Stimulated activated CD4-positive, alpha-beta T cell treated with anti-CD3 and anti-CD28 coated beads, Interleukin-12 subunit alpha, Interleukin-12 subunit beta, amount 100 ng/mL, for 24 hours (primary cell): ENCODE results near the gene GPR119.
"Not testable (repeated sequence)": the region's sequence is repeated elsewhere in the genome, so short reads cannot be mapped to it uniquely, and the experiment has no call there.

Experiments
- DNase-seq, 2 experiments: peaks; one replicate each; pipeline ENCODE4 v3.0.0-alpha.2; 2020; ENCODE audit warnings: low read depth in 2 of 2

Gene GPR119

DNA sequence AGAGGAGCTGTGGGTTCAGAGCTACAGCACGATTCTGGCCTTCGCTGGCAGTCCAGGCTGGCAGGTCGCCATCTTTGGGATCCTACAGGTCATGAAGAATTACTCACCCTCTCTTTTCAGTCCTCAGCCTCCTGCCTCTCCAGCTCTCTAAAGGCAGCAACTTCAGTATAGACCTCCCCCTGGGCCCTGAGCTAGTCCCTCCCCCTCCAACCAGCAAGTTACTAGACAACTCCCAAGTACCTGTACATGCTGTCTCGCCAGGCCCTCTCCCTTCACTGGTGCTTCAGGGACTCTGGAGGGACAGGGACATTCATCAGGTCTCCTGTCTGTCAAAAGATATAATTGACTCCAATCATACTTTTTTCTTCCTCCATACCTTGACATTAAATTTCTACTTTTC, at the start of gene GPR119:
GPR119 (minus strand) TSS at position 155 of the 400 bp plus-strand sequence. CDS start 227 bp downstream, outside the sequence.
- no peak for DNase-seq

DNA sequence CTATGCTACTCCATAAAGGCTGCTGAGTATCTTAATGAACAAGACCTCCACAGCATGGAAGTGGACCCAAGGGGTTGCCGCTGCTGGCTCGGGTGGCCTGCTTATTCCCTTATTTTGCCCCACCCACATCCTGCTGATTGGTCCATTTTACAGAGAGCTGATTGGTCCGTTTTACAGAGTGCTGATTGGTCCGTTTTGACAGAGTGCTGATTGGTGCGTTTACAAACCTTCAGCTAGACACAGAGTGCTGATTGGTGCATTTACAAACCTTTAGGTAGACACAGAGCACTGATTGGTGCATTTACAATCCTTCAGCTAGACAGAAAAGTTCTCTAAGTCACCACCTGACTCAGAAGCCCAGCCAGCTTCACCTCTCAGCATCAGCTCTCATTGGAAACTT, 43.8 kb upstream of the GPR119 start:
- not testable (repeated sequence) for DNase-seq

DNA sequence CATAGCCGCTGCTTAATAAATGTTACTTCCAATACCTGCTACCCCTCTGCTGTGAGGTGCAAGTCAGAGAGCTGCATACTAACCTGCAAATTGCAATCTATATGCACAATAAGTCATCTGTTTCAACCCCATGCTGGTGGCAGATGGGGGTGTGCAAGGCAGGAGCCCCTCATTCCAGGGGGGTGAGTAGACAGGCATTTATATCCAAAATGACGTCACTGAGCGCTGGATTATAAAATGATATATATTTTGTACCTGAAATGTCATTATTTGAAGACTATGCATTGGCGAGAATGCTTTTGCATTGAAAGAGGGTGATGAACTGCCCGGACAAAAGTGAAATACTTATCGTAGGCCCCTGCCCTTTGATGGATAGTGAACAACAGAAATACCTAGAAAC, 41.1 kb upstream of the GPR119 start:
- no peak for DNase-seq

DNA sequence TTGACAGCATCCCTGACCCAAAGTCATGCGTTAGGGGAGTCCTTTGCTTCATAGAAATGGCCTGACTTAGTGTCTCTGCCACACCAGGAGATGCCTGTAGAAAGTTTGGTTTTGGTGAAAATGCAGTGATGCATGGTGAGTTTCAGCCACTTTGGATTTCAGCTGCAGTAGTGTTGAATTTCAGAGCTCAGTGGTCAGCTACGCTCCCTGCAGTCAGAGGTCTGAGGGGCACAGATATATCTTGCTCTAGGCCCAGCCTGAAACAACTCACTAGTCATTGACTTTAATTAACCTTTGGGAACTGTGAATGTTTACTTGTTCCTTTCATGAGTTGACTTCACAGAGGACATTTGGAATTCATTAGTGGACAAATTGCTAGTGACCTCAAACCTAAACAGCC, 33.8 kb upstream of the GPR119 start:
- no peak for DNase-seq

DNA sequence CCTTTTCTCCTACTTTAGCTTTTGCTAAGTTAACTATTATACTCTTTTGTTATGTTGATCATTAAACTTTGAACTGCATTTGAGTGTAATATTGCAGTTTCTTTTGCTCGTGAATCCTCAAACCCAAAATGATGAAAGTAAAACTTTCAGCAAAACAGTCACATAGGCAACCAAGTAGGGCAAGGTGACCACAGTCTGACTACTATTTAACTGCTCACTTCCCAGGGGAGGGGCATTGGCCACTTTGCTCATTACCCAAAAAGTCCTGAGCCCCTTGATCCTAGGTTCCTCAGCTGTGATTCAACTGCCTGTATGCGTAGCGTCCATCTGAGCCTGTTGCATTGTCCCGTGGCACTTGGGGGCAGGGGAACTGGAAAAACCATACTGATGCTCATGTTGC, 33.3 kb upstream of the GPR119 start:
- no peak for DNase-seq

DNA sequence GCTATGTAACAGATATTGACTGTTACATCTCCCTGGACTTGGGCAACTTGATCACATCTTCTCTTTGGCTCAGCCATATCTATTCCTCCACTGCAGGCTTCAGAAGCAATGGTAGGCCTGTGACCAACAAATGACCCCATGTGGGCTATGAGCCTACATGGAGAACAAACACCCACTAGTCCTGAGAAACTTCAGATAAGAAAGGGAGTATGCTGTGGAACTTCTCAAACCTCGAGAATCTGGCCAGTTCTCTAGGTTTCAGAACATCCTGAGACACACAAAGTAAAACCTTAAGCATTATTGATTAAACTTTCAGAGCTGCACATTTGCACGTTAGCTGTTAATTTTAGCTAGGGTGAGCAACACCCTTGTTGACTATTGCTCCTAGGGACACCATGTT, 32.6 kb upstream of the GPR119 start:
- no peak for DNase-seq

DNA sequence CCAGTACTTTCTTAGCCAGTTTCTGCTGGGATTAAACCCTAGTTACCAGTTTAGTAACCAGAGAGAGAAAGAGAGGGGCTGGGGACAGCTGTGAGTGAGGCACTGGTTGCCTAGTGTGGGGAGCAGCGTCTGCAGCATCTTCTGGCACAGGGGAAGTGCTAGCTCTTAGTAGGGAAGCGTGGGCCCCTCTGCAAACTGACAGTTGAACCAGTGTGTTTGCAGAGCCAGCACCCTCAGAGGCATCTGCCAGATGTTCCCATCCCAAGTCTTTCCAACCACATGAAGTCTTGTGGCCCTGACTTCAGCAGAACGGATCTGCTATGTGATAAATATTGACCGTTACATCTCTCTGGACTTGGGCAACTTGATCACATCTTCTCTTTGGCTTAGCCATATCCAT, 31.3 kb upstream of the GPR119 start:
- DNase-seq, result no peak

DNA sequence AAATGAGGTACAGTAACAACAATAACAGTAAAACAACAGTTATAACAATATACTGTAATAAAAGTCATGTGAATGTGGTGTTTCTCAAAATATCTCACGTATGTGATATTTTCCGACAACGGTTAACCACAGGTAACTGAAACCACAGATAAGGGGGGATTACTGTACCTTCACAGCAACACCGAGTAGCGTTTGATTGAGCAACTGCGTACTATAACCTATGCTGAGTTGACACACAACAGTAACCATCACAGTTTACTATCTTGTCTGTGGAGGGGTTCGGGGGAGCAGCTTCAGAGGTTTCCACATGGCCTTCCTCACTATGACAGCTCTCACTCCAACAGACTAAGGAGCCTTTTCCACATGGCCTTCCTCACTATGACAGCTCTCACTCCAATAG, 29.7 kb upstream of the GPR119 start:
- DNase-seq, result no peak

DNA sequence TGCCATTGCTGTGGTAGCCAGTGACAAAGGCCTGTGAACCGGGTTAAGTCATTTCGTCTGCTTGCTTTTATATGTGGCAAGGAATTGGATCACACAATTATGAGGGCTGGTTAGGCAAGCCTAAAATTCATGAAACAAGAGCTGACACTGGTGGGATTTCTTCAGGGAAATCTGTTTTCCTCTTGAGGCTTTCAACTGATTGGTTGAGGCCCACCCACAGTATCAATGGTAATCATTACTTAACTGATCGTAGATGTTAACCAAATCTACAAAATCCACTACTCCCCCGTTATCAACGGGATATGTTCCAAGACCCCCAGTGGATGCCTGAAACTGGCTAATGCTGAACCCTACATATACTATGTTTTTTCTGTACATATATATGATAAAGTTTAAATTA, 29.3 kb upstream of the GPR119 start:
- no peak for DNase-seq

DNA sequence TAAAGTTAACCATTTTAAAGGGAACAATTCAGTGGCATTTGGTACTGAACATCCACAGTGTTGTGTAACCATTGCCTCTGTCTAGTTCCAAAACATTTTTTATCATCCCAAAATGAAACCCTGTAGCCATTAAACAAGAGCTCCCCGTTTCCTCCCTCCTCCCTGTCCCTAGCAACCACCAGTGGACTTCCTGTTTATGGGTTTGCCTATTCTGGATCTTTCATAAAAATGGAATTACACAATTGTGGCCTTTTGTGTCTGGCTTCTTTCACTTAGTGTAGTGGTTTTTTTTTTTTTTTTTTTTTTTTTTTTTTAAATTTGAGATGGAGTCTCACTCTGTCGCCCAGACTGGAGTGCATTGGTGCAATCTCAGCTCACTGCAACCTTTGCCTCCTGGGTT, 27.9 kb upstream of the GPR119 start:
- DNase-seq, result no peak

DNA sequence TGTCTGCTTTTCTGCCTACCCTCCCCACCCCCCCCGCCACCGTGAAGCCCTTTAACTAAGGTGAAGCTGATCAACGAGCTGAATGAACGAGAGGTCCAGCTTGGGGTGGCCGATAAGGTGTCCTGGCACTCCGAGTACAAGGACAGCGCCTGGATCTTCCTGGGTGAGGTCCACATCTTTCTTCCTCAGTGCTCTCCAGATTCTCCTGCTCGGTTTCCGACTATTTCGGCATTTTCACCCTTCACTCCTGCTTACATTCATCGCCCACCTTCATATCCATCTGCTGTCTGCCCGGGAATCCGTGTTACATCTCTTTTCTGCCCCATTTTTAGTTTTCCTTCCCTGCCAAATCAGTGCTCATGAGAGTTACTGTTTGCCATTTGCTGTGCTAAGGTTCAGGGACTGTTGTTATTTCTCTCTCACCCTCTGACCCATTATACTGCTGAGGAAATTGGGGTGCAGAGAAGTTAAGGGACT, 16.8 kb upstream of the GPR119 start:
- no peak for DNase-seq

DNA sequence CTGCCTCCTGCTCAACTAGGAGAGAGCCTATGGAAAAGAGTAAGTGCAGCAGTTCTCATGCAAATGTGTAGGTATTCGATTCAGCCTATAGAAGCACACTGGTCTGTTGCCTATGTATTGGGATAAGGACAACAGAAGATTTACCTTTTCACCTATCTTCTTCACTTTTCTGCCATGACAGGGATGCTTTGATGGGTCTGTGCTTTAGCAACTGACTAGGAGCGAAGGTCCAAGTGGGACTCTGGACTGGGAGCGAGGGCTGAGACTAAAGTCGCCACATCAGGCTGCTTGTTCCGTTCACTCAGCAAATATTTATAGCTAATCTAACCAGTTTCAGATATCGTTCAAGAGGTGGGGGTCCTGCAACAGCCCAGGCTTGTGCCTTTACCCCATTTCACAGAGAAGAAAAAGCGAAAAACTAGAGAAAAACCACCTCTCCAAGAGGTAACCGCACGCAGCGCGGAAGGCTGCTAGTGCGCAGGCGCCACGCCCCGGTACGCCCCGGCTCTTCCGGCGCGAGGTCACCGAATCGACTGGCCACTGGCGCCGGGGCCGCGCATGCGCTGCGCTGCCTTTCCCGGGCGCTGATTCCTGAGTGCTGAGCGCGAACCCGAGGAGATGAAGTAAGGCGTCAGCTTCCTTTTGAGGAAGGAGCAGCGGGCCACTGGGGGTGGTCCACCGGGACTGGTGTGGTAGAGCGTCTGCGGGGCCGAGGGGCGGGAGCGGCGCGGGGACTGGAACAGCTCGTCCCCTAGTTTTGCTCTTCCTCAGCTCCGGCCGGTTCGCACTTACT, 16.1 kb upstream of the GPR119 start, which contains the start of gene RBMX2:
RBMX2 (plus strand) TSS at position 573 of the 793 bp plus-strand sequence; CDS start at position 619, 46 bp downstream.
- peak; percentile 33 to 55 for DNase-seq

DNA sequence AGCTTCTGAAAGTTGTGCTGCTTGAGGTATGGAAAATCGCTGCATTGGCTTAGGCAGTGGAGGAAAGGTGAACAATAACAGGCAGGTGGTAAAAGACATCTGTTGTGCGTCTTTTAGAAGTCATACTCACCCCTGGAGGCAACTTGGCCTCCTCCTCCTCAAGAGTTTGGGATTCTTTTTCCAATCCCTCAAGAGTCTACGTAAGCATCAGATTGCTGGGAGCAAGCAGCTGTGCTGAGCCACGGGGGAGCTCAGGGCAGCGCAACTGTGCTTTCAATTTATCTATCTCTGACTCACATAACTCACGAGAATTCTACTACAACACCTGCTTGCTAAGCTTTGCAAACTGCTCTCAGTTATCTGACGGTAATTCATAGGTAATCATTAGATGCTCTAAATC, 9.9 kb upstream of the GPR119 start:
- no peak for DNase-seq

DNA sequence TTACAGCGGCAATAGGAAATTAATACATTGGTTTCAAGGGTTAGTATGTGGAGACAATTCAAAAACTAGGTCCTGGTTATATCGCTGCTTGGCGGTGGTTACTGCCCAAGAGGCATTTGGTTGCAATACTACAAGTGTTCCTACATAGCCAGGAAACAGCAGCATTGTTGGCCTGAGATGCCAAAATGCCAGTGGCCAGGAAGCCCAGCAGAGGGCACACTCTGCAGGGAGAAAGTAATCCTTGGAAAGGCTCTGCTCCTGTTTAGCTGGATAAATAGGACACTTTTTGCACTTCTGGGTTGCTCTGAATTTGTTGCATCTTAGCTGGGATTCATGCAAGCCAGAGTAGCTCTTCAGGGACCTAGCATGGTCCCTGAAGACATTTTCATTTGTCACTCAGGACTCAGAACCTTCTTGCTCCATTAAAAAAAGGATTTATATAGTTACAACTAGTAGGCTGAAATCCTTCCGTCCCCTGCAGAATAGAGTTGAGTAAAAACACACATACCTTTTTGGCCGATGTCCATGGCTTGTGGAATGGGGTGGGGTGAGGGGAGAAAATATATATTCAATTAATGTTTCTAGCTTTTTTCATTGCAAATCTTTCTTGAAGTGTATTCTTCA, 8.1 kb upstream of the GPR119 start:
- no peak for DNase-seq

DNA sequence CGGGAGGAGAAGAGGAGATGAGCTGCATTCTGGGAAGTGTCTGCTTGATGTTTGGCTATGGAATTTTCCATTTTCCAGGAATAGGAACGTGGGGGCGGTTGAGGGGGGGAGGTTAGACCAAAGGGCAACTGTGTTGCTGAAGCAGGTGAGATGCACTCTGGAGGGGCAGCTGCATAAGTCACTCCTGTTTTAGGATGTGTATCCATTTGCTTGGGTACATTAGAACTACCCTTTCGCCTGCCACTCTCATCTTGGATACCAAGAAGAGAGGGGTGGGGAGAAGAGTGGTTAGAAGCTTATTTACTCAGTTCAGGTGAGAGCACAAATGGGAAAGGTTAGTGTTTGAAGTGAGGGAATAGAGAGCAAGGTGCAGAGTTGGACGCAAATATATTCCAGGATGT, 934 bp upstream of the GPR119 start:
- no peak for DNase-seq

DNA sequence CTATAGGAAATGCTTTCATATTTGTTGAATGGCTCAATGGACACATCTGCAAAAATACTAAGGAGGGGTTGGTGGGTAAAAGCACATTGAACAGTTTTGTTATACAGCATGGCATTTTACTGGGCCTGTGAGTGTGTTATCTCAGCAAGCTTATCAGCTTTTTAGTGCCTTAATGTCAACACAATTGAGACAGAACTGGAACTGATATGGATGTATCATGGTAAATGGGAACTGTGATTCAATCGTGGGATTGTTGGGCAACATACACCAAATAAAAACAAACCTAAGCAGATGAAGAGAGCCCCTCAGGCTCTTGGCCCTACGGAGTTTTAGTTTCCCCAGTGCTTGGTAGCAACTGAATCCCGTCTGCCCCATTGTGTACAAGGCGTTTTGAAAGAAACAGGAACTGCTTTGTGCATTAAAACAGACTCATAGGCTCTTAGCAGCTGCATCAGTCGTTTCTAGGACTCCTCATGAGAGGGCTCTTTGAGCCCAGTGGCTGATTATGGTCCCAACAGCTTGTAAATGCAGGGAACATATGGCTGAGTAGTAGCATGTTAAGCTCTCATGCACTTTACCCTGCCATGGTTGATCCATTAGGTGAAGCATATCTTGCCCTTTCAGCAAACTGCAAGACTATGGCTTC, 7.3 kb downstream of the GPR119 start:
- no peak for DNase-seq

DNA sequence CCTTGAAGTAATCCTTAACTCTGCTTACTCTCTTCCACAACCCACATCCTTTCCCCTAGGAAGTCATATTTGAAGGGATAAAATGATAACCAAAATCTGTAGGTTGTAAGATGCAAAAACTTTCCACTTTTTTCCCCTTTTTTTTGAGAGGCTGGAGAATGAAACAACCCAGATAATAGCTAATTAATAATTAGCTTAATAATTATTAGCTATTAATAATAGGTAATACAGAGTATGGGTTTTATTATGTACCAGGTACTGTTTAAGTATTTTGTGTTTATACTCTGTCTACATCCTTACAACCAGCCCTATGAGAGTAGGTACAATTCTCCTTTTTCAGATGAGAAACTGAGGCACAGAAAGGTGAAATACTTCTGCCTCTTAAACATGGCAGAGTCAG, 9.4 kb downstream of the GPR119 start:
- DNase-seq, result no peak

DNA sequence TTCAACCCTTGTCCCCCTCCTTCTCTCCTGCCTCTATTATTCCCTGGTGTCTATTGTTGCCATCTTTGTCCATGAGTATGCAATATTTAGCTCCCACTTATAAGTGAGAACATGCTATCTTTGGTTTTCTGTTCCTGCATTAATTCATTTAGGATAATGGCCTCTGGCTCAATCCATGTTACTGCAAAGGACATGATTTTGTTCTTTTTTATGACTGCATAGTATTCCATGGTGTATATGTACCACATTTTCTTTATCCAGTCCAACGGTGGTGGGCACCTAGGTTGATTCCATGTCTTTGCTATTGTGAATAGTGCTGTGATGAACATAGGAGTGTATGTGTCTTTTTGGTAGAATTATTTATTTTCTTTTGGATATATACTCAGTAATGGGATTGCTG, 33.4 kb downstream of the GPR119 start:
- DNase-seq, result not testable (repeated sequence)

DNA sequence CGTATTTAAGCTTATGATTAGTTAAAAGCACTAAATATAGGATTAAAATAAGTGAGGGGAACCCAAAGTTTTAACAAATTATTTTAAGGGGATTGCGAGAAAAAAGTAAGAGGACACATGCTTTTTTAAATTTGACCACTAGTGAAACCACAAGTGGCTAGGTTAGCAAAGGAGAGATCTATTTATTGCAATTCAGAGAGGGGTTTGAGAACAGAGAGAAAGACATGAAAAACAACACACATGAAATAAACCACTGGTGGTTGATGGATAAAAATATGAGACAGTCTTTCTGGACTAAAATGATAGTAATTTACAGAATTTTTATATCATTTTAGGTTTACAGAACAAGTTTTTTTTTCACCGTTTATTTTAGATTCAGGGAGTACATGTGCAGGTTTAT, 33.9 kb downstream of the GPR119 start:
- no peak for DNase-seq

DNA sequence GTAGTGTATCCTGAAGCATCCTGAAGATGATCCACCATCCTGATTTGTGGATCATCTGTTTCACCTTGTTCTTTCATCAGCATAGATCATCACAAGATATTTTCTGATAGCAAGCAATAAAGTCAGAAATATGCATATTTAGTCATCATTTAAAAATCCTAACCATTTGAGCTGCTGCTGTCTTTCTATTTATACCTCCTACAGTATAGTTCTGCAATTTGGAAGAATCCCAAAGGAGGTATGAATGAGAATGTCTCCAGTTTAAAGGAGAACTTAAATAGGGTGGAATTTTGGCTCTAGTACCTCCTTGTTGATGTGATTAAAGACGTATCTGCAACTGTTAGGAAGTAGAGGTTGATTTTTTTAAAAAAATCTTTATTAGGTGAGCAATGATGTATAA, 38.2 kb downstream of the GPR119 start:
- DNase-seq, result no peak

DNA sequence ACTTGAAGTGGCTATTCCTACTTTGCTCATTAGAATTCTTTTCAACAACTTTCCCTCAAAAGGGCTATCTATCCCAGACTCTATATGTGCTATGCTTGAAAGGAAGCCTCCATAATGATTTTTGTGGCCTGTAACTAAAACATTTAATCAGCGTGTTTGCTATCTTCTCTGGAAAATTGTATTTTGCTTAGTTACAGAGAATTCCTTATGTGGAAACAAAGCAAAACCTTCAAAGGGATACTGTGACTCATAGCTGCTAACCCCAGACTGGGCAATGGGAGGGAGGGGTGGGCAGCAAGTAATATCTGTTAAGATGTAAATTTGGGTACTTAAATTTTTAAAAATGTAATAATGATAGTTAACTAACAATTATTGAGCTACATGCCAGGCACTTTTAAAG, 42.1 kb downstream of the GPR119 start:
- DNase-seq, result no peak

DNA sequence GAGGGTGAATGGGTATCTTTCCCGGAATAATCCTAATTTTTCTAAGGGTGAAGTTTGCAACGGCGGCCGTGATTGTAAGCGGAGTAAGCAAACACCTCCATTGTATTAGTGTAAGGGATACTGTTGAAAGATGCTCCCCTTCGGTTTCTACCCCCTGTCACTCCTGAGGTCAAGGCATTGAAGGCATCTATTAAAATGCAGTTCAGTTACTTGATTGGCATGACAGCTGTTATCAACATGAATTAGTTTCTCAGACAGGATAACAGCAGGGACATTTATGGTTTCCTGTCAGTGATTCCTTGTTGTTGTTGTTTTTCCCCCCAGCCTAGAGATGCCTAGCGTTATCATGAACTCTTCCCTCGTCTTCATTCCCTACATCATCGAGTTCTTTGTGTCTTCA, 45.2 kb downstream of the GPR119 start:
- DNase-seq, result no peak
